Uterus (tissue), 2 donors: Measurements from ENCODE around the gene PTGER4.

Source experiments
- POLR2A ChIP-seq, 2 donors: fragments of 450-650 bp; IDR thresholded peaks; one replicate each; pipeline ENCODE4 v1.6.1; 2016; ENCODE audit warnings: antibody characterized with exemption in 2 of 2, mild to moderate bottlenecking in 1 of 2, moderate library complexity in 1 of 2
- TF ChIP-seq, protein P1 (sequence below), 4 experiments: fragments of 200-600 bp in 2 of 4; fragments of 450-650 bp in 2 of 4; sonication (generic) in 2 of 4; IDR thresholded peaks; one replicate each; pipeline ENCODE4 v1.5.1; 2016 to 2019; ENCODE audit warnings: antibody characterized with exemption in 4 of 4, mild to moderate bottlenecking in 2 of 4, moderate library complexity in 1 of 4

DNA sequence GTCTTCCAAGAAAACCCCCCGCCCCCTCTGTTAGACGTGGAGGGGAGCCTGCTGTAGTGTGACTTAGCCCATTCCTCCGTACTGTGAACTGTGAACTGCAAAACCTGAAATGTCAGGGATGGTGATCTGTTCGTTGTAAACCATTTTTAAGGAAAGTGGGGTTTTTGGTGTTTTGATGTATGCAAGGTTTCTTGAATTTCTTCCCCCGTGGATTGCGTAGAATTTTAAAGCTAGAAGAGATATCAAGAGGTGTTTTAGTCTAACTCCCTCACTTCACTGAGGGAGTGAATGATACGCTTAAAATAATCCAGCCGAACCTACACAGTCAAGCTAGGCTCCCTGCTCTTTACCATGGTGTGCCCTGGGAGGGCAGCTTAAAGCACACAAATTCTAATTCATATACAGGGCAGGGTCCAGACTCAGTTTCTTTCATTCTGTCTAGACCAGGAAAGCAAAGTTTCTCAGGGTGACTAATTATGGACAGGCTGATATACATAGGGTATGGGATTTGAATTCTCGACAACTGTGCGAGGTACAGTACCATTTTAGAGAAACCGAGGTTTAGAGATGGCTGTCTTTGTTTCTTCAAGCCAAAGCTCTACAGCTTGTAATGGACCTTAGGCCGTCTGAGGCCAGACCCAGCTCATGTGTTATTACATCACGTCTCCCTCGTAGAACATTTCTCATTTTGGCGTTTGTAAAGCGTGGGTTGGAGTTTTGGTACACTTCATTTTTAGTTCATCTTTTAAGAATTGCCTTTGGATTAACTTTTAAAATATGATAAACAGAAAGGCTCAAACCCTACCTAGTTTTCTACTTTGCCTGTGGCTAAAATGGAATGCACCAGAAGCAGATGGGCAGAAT, 2.7 kb downstream of the PTGER4 start:
- no peak for TF ChIP-seq POLR2A (IDR thresholded peaks at IDR 0.05)
- TF ChIP-seq, protein P1, sequence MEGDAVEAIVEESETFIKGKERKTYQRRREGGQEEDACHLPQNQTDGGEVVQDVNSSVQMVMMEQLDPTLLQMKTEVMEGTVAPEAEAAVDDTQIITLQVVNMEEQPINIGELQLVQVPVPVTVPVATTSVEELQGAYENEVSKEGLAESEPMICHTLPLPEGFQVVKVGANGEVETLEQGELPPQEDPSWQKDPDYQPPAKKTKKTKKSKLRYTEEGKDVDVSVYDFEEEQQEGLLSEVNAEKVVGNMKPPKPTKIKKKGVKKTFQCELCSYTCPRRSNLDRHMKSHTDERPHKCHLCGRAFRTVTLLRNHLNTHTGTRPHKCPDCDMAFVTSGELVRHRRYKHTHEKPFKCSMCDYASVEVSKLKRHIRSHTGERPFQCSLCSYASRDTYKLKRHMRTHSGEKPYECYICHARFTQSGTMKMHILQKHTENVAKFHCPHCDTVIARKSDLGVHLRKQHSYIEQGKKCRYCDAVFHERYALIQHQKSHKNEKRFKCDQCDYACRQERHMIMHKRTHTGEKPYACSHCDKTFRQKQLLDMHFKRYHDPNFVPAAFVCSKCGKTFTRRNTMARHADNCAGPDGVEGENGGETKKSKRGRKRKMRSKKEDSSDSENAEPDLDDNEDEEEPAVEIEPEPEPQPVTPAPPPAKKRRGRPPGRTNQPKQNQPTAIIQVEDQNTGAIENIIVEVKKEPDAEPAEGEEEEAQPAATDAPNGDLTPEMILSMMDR (IDR thresholded peaks at IDR 0.05): no peak
